Mucosa of stomach (tissue), 1 donor: Measurements from ENCODE around the gene FIBCD1.

Experiments
- H3K27me3 ChIP-seq: one replicate; pipeline ENCODE4 v1.7.0; 2013; ENCODE audit warnings: mild to moderate bottlenecking, low read length; ENCODE audit not compliant: control insufficient read depth, insufficient read depth
- H3K36me3 ChIP-seq: one replicate; pipeline ENCODE4 v1.7.0; 2013; ENCODE audit warnings: low read length; ENCODE audit not compliant: control insufficient read depth, insufficient read depth
- H3K4me1 ChIP-seq: one replicate; pipeline ENCODE4 v1.7.0; 2013; ENCODE audit warnings: mild to moderate bottlenecking, low read length; ENCODE audit not compliant: control insufficient read depth, insufficient read depth
- H3K4me3 ChIP-seq: one replicate; pipeline ENCODE4 v1.7.0; 2013; ENCODE audit warnings: low read length
- H3K9ac ChIP-seq: one replicate; pipeline ENCODE4 v1.7.0; 2013; ENCODE audit warnings: mild to moderate bottlenecking, low read length, moderate library complexity
- H3K9me3 ChIP-seq: one replicate; pipeline ENCODE4 v1.7.0; 2013; ENCODE audit warnings: mild to moderate bottlenecking, low read length, moderate library complexity; ENCODE audit not compliant: control insufficient read depth
- donor health status: Pancreatic carcinoma.

Gene FIBCD1

GRCh38 chr9:130937146-130938076 is 1.6 kb downstream of the FIBCD1 start:
- Histone ChIP-seq H3K27me3 (peaks cover 92% of the 10 kb centered on the region), H3K4me3 (no peak overlapping the region)

GRCh38 chr9:130936285-130937117 is 2.5 kb downstream of the FIBCD1 start:
- no peaks in the 10 kb centered on the region for H3K36me3 ChIP-seq
- H3K4me3 ChIP-seq, result no peak overlapping the region
- no peak overlapping the region for H3K9ac ChIP-seq
- H3K9me3 ChIP-seq, result no peaks in the 10 kb centered on the region
- H3K27me3 ChIP-seq, result peaks cover 86% of the 10 kb centered on the region
- H3K4me1 ChIP-seq, result peaks cover 20% of the 10 kb centered on the region

More at GRCh38 chr9:130937146-130938076, 1.6 kb downstream of the FIBCD1 start:
- Histone ChIP-seq H3K36me3 (no peaks in the 10 kb centered on the region), H3K9ac (no peak overlapping the region), H3K9me3 (no peaks in the 10 kb centered on the region), H3K4me1 (peaks cover 20% of the 10 kb centered on the region)

GRCh38 chr9:130935648-130936271 is 3.3 kb downstream of the FIBCD1 start:
- peaks cover 79% of the 10 kb centered on the region for H3K27me3 ChIP-seq

GRCh38 chr9:130934702-130935647 is 4.1 kb downstream of the FIBCD1 start:
- Histone ChIP-seq H3K36me3 (no peaks in the 10 kb centered on the region), H3K4me1 (peaks cover 13% of the 10 kb centered on the region), H3K9ac (no peak overlapping the region), H3K27me3 (peaks cover 71% of the 10 kb centered on the region), H3K4me3 (no peak overlapping the region), H3K9me3 (no peaks in the 10 kb centered on the region)

More at GRCh38 chr9:130935648-130936271, 3.3 kb downstream of the FIBCD1 start:
- Histone ChIP-seq H3K9me3 (no peaks in the 10 kb centered on the region), H3K36me3 (no peaks in the 10 kb centered on the region), H3K4me1 (peaks cover 18% of the 10 kb centered on the region), H3K4me3 (no peak overlapping the region), H3K9ac (no peak overlapping the region)

GRCh38 chr9:130934246-130934645 is 4.8 kb downstream of the FIBCD1 start:
- H3K4me1 ChIP-seq, result peaks cover 11% of the 10 kb centered on the region
- H3K27me3 ChIP-seq, result peaks cover 69% of the 10 kb centered on the region
- no peaks in the 10 kb centered on the region for H3K9me3 ChIP-seq
- no peaks in the 10 kb centered on the region for H3K36me3 ChIP-seq
- H3K4me3 ChIP-seq, result no peak overlapping the region
- no peak overlapping the region for H3K9ac ChIP-seq

- H3K4me1 ChIP-seq, result peaks cover 17% of the 10 kb centered on the region
- no peak overlapping the region for H3K9ac ChIP-seq
- H3K27me3 ChIP-seq, result peaks cover 64% of the 10 kb centered on the region
- H3K9me3 ChIP-seq, result no peaks in the 10 kb centered on the region
- H3K4me3 ChIP-seq, result no peak overlapping the region
- no peaks in the 10 kb centered on the region for H3K36me3 ChIP-seq
These were observed 5.7 kb downstream of the FIBCD1 start for GRCh38 chr9:130933114-130934046.

- Histone ChIP-seq H3K9ac (no peak overlapping the region), H3K4me1 (peaks cover 14% of the 10 kb centered on the region), H3K36me3 (no peaks in the 10 kb centered on the region), H3K9me3 (no peaks in the 10 kb centered on the region), H3K4me3 (no peak overlapping the region), H3K27me3 (peaks cover 60% of the 10 kb centered on the region)
These were observed 6.6 kb downstream of the FIBCD1 start for GRCh38 chr9:130932255-130933079.

- no peaks in the 10 kb centered on the region for H3K9me3 ChIP-seq
- H3K9ac ChIP-seq, result no peak overlapping the region
- H3K36me3 ChIP-seq, result no peaks in the 10 kb centered on the region
- H3K27me3 ChIP-seq, result peaks cover 52% of the 10 kb centered on the region
- no peak overlapping the region for H3K4me3 ChIP-seq
- H3K4me1 ChIP-seq, result peaks cover 14% of the 10 kb centered on the region
These were observed 7.4 kb downstream of the FIBCD1 start for GRCh38 chr9:130931508-130932254.

GRCh38 chr9:130930804-130931349 is 8.2 kb downstream of the FIBCD1 start:
- H3K4me3 ChIP-seq, result no peak overlapping the region
- H3K27me3 ChIP-seq, result peaks cover 44% of the 10 kb centered on the region
- H3K9me3 ChIP-seq, result no peaks in the 10 kb centered on the region
- no peaks in the 10 kb centered on the region for H3K36me3 ChIP-seq
- peaks cover 14% of the 10 kb centered on the region for H3K4me1 ChIP-seq
- no peak overlapping the region for H3K9ac ChIP-seq
